SW480 (cell line): ENCODE results near the gene ROBO3.

Experiments used
- DNase-seq: peaks from one replicate; pipeline ENCODE4 v3.0.0-alpha.2; 2016; ENCODE audit warnings: low spot score

Gene ROBO3

GRCh38 chr11:124920356-124920755, 55.1 kb downstream of the ROBO3 start:
- DNase-seq: no peak

GRCh38 chr11:124920870-124921609, 55.8 kb downstream of the ROBO3 start:
- DNase-seq: no peak

GRCh38 chr11:124922831-124923230, 57.6 kb downstream of the ROBO3 start:
- no peak for DNase-seq

- DNase-seq: no peak
These were observed 58.1 kb downstream of the ROBO3 start for GRCh38 chr11:124923296-124923695.

- DNase-seq: no peak
These were observed 63.9 kb downstream of the ROBO3 start for GRCh38 chr11:124928942-124929665.

GRCh38 chr11:124930799-124931198, 65.6 kb downstream of the ROBO3 start:
- DNase-seq: no peak
